B cell (primary cell): ENCODE results near the gene SPACA6. TPM values are rescaled to one million over a fixed set of nuclear protein-coding genes. Genes with fewer than 3 reads are reported as not detected.

Experiments
- ATAC-seq: fragments of 200-7000 bp; cut with Tn5 transposase; one replicate; pipeline ENCODE4 v1.10.0; 2021; ENCODE audit warnings: low read depth, mild to moderate bottlenecking, moderate number of reproducible peaks, moderate library complexity
- CTCF ChIA-PET: fragments of 350-600 bp; sonication (Branson Sonifier 250); formaldehyde crosslinking; loops from one replicate; lab custom pipeline; 2021; ENCODE audit warnings: antibody characterized with exemption, inconsistent platforms; lab: Charles Lee
- POLR2A ChIA-PET: fragments of 350-600 bp; sonication (Branson Sonifier 250); formaldehyde crosslinking; loops from one replicate; lab custom pipeline; 2021; ENCODE audit warnings: antibody characterized with exemption; lab: Charles Lee
- DNase-seq: peaks from one replicate; pipeline ENCODE4 v3.0.0; 2013
- H2AFZ ChIP-seq: 2 replicates; pipeline ENCODE4 v1.6.1; 2012; ENCODE audit warnings: mild to moderate bottlenecking, low read depth, low read length; ENCODE audit not compliant: insufficient read depth, poor library complexity, severe bottlenecking
- H3K27ac ChIP-seq, 2 donors: 1 replicate in 1 of 2; 2 replicates in 1 of 2; pipeline ENCODE4 v1.5.1; 2012 to 2013; ENCODE audit warnings: low read length in 2 of 2, mild to moderate bottlenecking in 2 of 2, moderate library complexity in 1 of 2
- H3K27me3 ChIP-seq, 4 experiments: fragments of 200-600 bp in 1 of 4; sonication (generic) in 1 of 4; replicated peaks in 1 of 4; 1 replicate in 2 of 4; 2 replicates in 2 of 4; pipeline versions ENCODE4 v1.6.1 to v1.7.0; 2013 to 2016; ENCODE audit warnings: low read length in 3 of 4, mild to moderate bottlenecking in 2 of 4, mixed read lengths in 1 of 4, moderate library complexity in 1 of 4; ENCODE audit not compliant: insufficient read depth in 4 of 4, control insufficient read depth in 3 of 4; ENCODE audit errors: control extremely low read depth in 1 of 4
- H3K36me3 ChIP-seq, 2 experiments: replicated peaks in 1 of 2; 1 replicate in 1 of 2; 2 replicates in 1 of 2; pipeline versions ENCODE4 v1.6.1 to v1.7.1; 2013; ENCODE audit warnings: low read length in 1 of 2; ENCODE audit not compliant: insufficient read depth in 2 of 2, control insufficient read depth in 1 of 2; ENCODE audit errors: control extremely low read depth in 1 of 2, extremely low read depth in 1 of 2
- H3K4me1 ChIP-seq, 2 donors: fragments of 200-600 bp in 1 of 2; sonication (generic) in 1 of 2; 1 replicate in 1 of 2; 2 replicates in 1 of 2; pipeline versions ENCODE4 v1.5.1 to v1.6.1; 2013 to 2017; ENCODE audit warnings: low read length in 2 of 2; ENCODE audit not compliant: control insufficient read depth in 2 of 2, insufficient read depth in 2 of 2
- H3K4me2 ChIP-seq: replicated peaks from 2 replicates; pipeline ENCODE3; 2012; ENCODE audit warnings: mild to moderate bottlenecking, low read depth, low read length; ENCODE audit not compliant: poor library complexity, severe bottlenecking
- H3K4me3 ChIP-seq, 5 experiments: fragments of 200-600 bp in 1 of 5; sonication (generic) in 1 of 5; 1 replicate in 3 of 5; 2 replicates in 2 of 5; pipeline versions ENCODE4 v1.5.1 to v1.7.0; 2011 to 2016; ENCODE audit warnings: low read length in 4 of 5, mild to moderate bottlenecking in 4 of 5, low read depth in 2 of 5, control low read depth in 1 of 5, moderate library complexity in 1 of 5; ENCODE audit not compliant: insufficient read depth in 1 of 5; ENCODE audit errors: control extremely low read depth in 1 of 5, extremely low read depth in 1 of 5
- H3K79me2 ChIP-seq: fragments of 200-600 bp; sonication (generic); one replicate; pipeline ENCODE4 v1.6.0; 2016; ENCODE audit warnings: low read length; ENCODE audit not compliant: control insufficient read depth, insufficient read depth
- H3K9ac ChIP-seq: fragments of 200-600 bp; sonication (generic); 2 replicates; pipeline ENCODE4 v1.6.1; 2017; ENCODE audit warnings: mild to moderate bottlenecking, low read length, moderate library complexity
- H3K9me3 ChIP-seq, 3 donors: one replicate each; pipeline versions ENCODE4 v1.6.1 to v1.7.1; 2013; ENCODE audit warnings: low read length in 2 of 3; ENCODE audit not compliant: control insufficient read depth in 2 of 3, insufficient read depth in 1 of 3; ENCODE audit errors: control extremely low read depth in 1 of 3
- H4K20me1 ChIP-seq: 2 replicates; pipeline ENCODE4 v1.6.0; 2012; ENCODE audit warnings: mild to moderate bottlenecking, low read length; ENCODE audit not compliant: insufficient read depth, control insufficient read depth, poor library complexity, severe bottlenecking
- H3K27ac Mint-ChIP-seq: one replicate; pipeline ENCODE4 v1.8.0; 2021; ENCODE audit warnings: mixed read lengths
- H3K27me3 Mint-ChIP-seq: one replicate; pipeline ENCODE4 v1.8.0; 2021; ENCODE audit warnings: mixed read lengths
- H3K4me1 Mint-ChIP-seq: one replicate; pipeline ENCODE4 v1.8.0; 2021; ENCODE audit warnings: mixed read lengths
- H3K4me3 Mint-ChIP-seq: one replicate; pipeline ENCODE4 v1.8.0; 2021; ENCODE audit warnings: mixed read lengths
- H3K9me3 Mint-ChIP-seq: one replicate; pipeline ENCODE4 v1.8.0; 2022; ENCODE audit warnings: mixed read lengths; ENCODE audit not compliant: insufficient read depth
- EZH2 ChIP-seq: IDR thresholded peaks from 2 replicates; pipeline ENCODE4 v1.6.1; 2012; ENCODE audit warnings: borderline replicate concordance, low read depth, mild to moderate bottlenecking, moderate library complexity, low read length; ENCODE audit not compliant: insufficient read depth, poor library complexity, severe bottlenecking
- WGBS: methylation state at CpG from one replicate; pipeline ENCODE4 v1.1.5; 2013; ENCODE audit warnings: missing lambda C conversion rate; ENCODE audit not compliant: insufficient coverage; 5-methylcytosine and 5-hydroxymethylcytosine counted together
- intact Hi-C: fragments of 100-400 bp; cut with micrococcal nuclease; formaldehyde crosslinking; loops from one replicate; pipeline ENCODE4 v1.10.0; 2022
- polyA plus RNA-seq: library from polyadenylated mRNA; depleted of rRNA; stranded (reverse); fragments of >200 nt; gene quantifications from 2 replicates; pipeline ENCODE4 v1.2.3, GENCODE V29; 2012
- total RNA-seq, 2 donors: library from RNA; stranded (reverse); fragments of 120-200 nt in 1 of 2; gene quantifications; 1 replicate in 1 of 2; 2 replicates in 1 of 2; pipeline versions ENCODE4 v1.2.3 to v1.2.4, GENCODE V29; 2013 to 2022
- TF ChIP-seq, protein P1 (sequence below): fragments of 200-600 bp; IDR thresholded peaks from one replicate; pipeline ENCODE4 v1.8.0; 2022; ENCODE audit warnings: antibody characterized with exemption, mild to moderate bottlenecking

SPACA6 gene
- total and polyA plus RNA-seq, 2 donors (not counting 1 experiment from before 2014, with no cell fraction given), result 3.3 to 4.0 TPM

DNA sequence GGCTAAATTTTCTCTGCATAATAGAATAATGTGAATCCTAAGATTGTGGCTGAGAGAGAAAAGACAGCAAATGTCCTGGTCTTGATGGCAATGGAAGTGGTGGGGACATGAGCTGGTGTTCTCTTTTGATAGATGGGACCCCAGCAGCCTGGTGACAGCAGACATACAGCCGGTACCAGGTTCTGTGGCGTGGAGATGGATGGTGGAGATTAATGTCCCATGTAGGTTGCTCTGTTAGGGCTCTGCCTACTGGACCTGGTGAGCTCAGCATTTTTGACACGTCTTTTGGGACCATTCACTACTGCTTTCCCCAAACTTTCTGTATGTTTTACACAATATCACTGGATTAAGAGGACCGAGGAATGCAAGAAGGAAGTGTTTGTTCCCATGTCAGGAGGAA is 38.3 kb upstream of the SPACA6 start:
- Mint-ChIP-seq H3K4me1 (peaks cover 54% of the 10 kb centered on the region), H3K27me3 (no peaks in the 10 kb centered on the region), H3K4me3 (no peak overlapping the region), H3K27ac (no peak overlapping the region), H3K9me3 (no peaks in the 10 kb centered on the region)
- H3K79me2 ChIP-seq, result no peaks in the 10 kb centered on the region
- H3K36me3 ChIP-seq, result no peaks in the 10 kb centered on the region
- H3K4me3 ChIP-seq, result no peak overlapping the region
- ATAC-seq (no peak), DNase-seq (no peak)
- no peaks in the 10 kb centered on the region for H3K9me3 ChIP-seq
- no peaks in the 10 kb centered on the region for H4K20me1 ChIP-seq
- ChIA-PET CTCF (interaction anchor here (0.5 to 13.4 kb wide), 26 partner anchors 10 to 259 kb away, joined by 3 to 681 read pairs (median 4); partner anchors contain the start of genes CEACAM18 and SIGLEC6), POLR2A (interaction anchor here (0.6 kb wide), 1 partner anchor 102 kb away, joined by 3 read pairs; no protein-coding TSS in a partner anchor)
- no peak overlapping the region for H3K4me2 ChIP-seq
- WGBS, result 100% methylated on average over 2 of the region's 4 CpGs
- no peak for TF ChIP-seq EZH2
- TF ChIP-seq, protein P1, sequence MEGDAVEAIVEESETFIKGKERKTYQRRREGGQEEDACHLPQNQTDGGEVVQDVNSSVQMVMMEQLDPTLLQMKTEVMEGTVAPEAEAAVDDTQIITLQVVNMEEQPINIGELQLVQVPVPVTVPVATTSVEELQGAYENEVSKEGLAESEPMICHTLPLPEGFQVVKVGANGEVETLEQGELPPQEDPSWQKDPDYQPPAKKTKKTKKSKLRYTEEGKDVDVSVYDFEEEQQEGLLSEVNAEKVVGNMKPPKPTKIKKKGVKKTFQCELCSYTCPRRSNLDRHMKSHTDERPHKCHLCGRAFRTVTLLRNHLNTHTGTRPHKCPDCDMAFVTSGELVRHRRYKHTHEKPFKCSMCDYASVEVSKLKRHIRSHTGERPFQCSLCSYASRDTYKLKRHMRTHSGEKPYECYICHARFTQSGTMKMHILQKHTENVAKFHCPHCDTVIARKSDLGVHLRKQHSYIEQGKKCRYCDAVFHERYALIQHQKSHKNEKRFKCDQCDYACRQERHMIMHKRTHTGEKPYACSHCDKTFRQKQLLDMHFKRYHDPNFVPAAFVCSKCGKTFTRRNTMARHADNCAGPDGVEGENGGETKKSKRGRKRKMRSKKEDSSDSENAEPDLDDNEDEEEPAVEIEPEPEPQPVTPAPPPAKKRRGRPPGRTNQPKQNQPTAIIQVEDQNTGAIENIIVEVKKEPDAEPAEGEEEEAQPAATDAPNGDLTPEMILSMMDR, result no peak
- H3K27ac ChIP-seq, result no peak overlapping the region
- H2AFZ ChIP-seq, result no peak overlapping the region
- intact Hi-C loops, result loop anchor here (5.0 kb wide), 1 partner anchor 122 kb away; the partner anchor contains the start of gene SIGLEC6
- H3K9ac ChIP-seq, result no peak overlapping the region
- peaks cover 41 to 44% of the 10 kb centered on the region in 2 donors for H3K4me1 ChIP-seq
- H3K27me3 ChIP-seq, result no peaks in the 10 kb centered on the region

DNA sequence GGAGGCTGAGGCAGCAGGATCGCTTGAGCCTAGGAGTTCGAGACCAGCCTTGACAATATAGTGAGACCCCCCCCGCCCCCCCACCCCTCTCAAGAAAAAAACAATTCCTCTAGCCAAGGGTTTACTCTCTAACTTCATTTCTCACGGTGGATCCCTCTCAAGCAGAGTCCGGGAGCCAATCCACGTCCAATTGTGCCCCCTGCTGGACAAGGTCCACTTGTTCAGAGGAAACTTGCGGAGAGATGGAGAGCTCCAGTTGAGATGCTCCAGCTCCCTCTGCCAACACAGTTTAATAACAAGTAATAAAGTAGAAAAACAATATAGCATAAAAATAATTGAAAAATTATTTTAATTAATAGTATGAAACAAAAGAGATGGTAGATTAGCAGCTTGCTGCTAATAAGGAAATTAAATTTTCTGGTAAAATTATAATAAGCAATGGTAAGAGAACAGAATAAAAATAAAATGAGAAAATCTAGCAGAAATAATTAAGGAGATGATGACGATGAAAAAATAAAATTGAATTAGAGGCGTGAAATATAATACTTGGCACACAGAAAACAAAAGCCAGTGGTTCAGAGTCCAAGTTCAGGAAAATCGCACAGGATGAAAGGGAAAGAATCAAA is 32.0 kb upstream of the SPACA6 start:
- ATAC-seq, result peak; percentile 62
- DNase-seq, result peak; percentile 80
- Histone ChIP-seq H3K79me2 (no peaks in the 10 kb centered on the region), H4K20me1 (no peaks in the 10 kb centered on the region), H3K27me3 (peaks cover 0 to 28% (median 18%) of the 10 kb centered on the region in 4 experiments), H3K9me3 (peaks cover 0 to 3% (median 0%) of the 10 kb centered on the region in 3 donors), H3K4me2 (no peak overlapping the region), H3K36me3 (no peaks in the 10 kb centered on the region), H3K9ac (no peak overlapping the region), H3K4me3 (no peak overlapping the region), H3K27ac (no peak overlapping the region), H3K4me1 (peaks cover 7 to 8% of the 10 kb centered on the region in 2 donors), H2AFZ (no peak overlapping the region)
- 8% methylated on average over 2 of the region's 10 CpGs for WGBS
- Mint-ChIP-seq H3K27me3 (peaks cover 38% of the 10 kb centered on the region), H3K4me1 (peaks cover 9% of the 10 kb centered on the region), H3K4me3 (no peak overlapping the region), H3K27ac (no peak overlapping the region), H3K9me3 (no peaks in the 10 kb centered on the region)
- TF ChIP-seq, protein P1, result peak; percentile 75
- no peak for TF ChIP-seq EZH2
- ChIA-PET POLR2A (interaction anchor here (0.8 kb wide), 1 partner anchor 244 kb away, joined by 4 read pairs; the partner anchor contains the start of gene SIGLEC10), CTCF (interaction anchor here (0.6 to 13.4 kb wide), 35 partner anchors 8 to 365 kb away, joined by 3 to 681 read pairs (median 4); partner anchors contain the start of genes CEACAM18, FPR1, SIGLEC10 and SIGLEC6)
- intact Hi-C loops, result loop anchor here (1.0 to 5.0 kb wide), 4 partner anchors 188 to 639 kb away; no protein-coding TSS in a partner anchor
